Hematopoietic multipotent progenitor cell treated with erythropoietin and hydrocortisone succinate and interleukin-3 and kit ligand, for 8 days (in vitro differentiated cells): ENCODE data around the gene LRRC46.

ENCODE experiments used
- DNase-seq: peaks from one replicate; pipeline ENCODE4 v3.0.0-alpha.2; 2015

The LRRC46 gene

GRCh38 chr17:47853616-47854015, 22.1 kb downstream of the LRRC46 start:
- no peak for DNase-seq

- DNase-seq = no peak
These were observed 24.3 kb downstream of the LRRC46 start for GRCh38 chr17:47855737-47856136.

- no peak for DNase-seq
These were observed 25.4 kb downstream of the LRRC46 start for GRCh38 chr17:47856830-47857229.

GRCh38 chr17:47857551-47858455, 26.3 kb downstream of the LRRC46 start:
- DNase-seq = no peak

GRCh38 chr17:47860386-47860785, 28.9 kb downstream of the LRRC46 start:
- DNase-seq = no peak

DNA sequence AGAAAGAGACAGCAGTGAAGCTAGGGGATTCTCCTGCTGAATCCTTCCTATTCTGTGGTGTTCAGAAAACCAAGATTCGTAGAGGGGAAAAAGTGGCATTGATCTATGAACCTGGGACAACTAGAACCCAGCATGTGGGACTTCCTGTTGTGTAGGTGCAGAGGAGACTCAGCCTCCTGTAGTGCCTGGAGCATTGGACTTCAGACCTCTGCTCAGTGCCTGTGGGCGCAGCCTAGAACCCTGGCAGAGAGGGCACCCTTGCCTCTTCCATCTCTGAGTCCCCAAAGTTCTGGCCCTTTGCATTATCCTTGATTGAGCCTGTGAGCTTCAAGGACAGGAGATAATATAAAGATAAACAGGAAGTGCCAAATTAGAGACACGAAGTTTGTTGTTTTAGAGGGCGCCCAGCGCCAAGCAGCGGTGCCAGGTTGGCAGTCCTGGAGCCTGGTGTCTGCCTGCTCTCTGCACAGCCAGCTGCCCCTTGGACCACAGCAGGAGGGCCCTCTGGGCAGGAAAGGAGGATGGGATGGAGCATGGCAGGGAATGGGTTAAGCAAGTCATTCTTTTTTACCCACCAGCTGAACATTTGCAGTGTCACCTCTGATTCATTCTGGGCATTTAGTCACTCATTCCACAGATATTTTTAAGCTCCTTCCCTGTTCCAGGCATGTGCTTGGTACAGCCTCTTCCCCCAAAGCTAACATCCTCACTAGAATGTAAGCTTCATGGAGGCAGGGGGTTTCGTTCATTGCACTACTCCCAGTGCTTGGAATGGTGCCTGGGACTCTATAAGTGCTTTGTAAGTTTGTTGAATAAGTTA, 31.4 kb downstream of the LRRC46 start:
- DNase-seq = no peak

DNA sequence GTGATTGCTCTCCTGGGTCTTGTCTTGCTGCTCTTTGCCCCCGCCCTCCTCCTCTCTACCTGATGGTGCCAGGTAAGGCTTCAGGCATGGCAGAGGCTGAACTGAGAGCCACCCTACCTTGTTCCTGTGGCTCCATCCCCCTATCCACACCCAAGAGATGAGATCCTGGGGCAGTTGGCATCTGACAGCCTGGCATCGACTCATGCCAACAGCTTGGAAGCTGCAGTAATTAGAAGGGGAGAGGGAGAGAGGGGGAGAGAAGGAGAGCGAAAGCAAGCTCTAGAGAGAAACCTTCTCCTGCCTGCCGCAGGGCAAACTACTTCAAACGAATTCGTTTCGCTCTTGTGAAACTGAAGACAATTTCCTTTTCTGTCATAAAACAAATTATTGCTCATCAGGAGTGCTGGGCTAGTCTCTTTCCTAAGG, 33.3 kb downstream of the LRRC46 start:
- no peak for DNase-seq

- DNase-seq = no peak
These were observed 35.5 kb downstream of the LRRC46 start for GRCh38 chr17:47866941-47867340.

- DNase-seq = no peak
These were observed 36.5 kb downstream of the LRRC46 start for GRCh38 chr17:47867813-47868533.

GRCh38 chr17:47869114-47869513, 37.6 kb downstream of the LRRC46 start:
- no peak for DNase-seq

DNA sequence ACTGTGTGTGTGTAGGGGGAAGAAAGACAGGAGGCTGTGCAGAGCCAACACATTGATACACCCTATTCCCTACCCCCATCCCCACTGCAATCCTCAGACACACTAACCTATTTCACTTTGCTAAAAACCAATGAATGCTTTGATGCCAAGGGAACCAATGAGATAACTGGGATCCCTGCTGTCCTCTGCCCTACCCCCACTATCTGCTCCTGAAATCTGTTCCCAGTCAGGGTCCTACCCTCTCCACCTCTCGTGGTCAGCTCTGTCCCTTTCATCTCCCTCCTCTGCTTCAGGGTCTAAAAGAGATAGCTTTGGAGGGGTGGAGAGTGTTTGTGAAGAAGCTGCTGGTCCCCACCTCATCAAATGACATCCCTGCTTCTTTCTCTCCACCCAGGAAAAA, 38.6 kb downstream of the LRRC46 start:
- DNase-seq = no peak

GRCh38 chr17:47871048-47871447, 39.6 kb downstream of the LRRC46 start:
- DNase-seq = no peak

DNA sequence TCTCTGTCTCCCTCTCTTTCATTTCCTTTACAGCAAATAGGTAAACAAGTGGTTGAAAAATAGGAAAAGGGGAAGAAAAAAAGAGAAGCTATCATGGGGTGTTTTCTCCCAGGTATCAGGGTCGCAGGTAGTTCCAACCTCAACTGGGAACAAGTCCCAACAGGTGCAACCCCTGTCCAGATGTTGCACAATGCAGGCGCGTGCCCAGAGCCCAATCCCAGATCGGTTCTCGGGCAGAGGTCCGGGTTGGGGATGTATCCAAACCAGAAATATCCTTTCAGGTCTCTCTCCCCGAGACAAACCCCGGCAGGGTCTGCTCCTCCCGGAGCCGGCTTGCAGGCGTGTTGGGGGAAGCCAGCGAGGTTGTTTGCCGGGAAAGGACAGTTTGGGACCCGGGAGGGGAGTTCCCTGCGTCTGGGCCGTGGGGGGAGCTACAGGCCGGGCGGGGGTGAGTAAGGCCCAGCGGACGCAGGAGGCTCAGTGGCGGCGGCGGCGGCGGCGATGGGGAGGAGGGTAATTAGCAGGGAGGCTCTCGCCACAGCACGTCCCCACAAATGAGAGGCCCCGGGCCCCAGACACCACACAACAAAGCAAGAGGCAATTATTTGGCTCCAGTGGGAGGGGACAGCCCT, 40.7 kb downstream of the LRRC46 start:
- DNase-seq = no peak

- no peak for DNase-seq
These were observed 41.2 kb downstream of the LRRC46 start for GRCh38 chr17:47872651-47873161.

DNA sequence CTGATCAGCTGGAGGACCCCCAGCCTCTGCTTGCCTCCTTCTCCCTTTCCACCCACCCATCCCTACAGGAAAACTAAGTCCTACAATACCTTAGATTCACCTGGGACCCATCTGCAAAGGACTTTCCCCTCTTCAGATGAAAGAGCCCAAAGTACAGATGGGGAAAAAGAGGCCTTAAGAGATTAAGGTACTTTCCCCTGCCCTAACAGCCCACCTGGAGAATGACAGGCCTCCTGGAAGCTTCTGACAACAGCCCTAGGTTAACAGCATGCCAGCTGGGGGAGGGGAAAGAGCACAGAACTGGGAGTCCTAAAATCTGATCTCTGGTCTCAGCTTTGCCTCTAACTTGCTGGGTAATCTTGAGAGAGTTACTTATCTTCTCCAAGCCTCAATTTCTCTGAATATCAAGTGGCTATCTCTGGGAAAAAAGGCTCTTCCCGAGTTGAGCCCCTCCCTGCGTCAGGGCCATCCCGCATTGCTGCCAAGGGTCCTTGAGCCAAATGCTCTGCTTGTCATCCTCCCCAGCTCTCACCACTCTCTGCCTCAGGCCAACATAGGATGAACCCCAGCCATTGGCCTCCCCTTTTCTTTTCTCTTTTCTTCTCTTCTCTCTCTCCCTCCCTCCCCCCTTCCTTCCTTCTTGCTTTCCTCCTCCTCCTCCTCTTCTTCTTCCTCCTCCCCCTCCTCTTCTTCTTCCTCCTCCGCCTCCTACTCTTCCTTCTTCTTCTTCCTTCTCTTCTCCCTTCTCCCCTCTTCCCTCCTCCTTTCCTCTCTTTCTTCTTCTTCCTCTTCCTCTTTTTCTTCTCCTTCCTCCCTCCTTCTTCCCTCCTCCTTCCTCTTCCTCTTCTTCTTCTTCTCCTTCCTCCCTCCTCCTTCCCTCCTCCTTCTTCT, 42.0 kb downstream of the LRRC46 start:
- no peak for DNase-seq

DNA sequence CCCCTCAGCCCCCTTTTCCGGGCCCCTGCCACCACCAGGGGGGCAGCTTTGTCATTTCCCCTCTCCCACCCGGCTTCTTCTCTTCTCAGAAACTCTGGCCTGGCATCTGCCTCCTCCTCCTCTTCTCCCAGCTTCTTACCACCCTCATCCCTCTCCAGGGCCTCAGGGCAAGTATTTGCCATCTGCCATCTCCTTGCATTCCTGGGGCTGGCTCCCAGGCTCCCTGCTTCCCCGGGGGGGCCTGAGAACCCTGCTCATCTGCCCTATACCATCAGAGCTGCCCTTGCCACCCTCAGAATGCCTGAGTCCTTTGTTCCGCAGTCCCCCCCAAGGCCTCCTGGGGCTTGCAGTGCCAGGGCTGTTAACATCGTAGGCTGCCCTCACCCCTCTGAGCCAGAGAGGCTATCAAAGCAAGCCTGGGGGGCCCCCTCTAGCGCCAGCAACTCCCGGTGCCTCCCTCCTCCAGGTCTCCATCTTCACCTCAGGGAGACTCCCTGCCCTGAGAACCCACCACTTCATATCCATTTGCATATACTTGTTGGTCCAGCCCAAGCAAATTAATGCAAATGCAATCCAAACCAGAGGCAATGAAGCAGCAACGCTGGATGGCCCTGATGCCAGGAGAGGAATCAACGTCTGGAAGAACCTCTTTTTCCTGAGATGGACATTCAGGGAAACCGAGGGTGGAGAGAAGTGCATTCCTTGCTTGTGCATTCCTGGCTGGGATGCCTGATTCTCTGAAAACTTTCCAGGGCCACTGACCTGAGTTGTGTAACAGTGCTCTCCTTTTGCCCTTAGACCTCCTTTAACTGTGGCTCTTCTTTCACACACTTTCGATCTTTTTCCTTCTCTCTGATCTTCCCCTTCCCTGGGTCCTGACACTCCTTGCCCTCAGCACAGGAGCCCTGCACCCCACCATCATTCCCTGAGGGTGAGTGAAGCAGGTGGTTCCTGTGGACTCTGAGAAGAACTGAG, 43.8 kb downstream of the LRRC46 start:
- no peak for DNase-seq

DNA sequence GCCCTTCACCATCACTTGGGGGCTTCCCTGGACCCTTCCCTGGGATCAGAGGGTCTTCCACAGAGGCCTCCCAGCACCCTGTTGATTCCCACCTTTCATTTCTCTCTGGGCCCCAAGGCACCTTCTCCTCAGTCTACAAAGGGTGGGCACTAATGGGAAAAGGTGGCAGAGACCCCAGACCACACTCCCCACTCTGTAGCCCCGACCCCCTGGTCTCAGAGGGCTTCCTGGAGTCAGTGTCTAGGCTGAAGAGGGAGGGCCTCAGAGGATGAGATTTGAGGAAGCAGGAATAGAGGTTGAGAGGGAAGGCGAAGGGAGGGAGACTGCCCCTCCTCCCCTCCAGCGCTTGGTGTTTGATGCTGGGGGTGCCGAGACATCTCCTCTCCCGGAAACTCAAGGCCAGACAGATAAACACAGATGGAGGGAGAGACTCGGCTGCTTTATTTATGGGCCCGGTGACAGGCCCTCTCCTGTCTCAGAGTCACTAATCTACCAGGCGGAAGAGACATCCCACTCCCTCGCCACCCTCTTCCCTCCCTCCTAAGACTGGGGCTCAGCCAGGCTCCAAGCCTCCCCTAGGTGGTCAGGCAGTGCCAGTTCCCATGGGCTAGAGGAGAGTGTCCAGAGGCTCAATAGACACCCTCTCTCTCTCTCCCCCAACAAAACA, 46.0 kb downstream of the LRRC46 start:
- no peak for DNase-seq

DNA sequence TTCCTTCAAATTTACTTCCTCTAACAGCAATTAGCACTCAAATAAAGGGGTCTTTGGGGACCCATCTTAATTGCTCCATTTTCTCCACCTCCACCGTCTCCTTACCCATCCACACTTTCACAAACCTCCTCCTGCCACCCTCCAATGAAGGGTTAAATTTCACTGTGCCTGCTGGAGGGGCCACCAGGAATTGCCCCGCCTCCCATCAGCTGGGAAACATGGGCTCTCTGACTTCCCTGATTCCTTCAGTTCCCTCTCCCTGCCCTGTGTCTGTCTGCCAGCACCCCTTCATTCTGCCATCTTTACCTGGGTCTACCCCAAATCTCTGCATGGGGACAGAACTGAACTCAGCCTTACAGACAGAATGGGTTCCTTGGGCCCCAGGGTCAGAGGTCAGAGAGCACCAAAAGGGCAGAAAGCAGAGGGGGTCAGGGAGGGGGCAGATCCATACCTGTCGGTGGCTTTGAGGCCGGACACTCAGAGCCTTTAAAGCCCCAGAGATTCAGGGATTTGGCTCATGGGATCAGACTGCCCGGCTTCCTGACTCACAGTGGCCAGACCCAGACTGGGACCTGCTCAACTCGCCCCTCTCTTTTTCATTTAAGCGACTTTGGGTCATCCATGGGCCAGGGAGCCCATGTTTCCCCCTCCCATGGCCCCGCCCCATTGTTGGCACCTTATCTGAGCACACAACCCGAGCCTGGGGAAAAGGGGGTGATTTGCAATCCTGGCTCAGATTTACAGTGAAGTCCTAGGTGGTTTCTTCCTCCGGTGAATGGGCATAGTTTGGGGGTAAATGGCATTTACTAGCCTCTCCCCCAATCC, 46.9 kb downstream of the LRRC46 start:
- no peak for DNase-seq
